GM18909 (cell line): ENCODE data around the gene ATXN10.
"Not testable (repeated sequence)": the region's sequence is repeated elsewhere in the genome, so short reads cannot be mapped to it uniquely, and the experiment has no call there.

Source experiments
- ATAC-seq: cut with Tn5 transposase; IDR thresholded peaks from one replicate; pipeline ENCODE4 v1.9.1; 2021; ENCODE audit warnings: mild to moderate bottlenecking; ENCODE audit not compliant: unreplicated experiment, poor library complexity

ATXN10 gene

GRCh38 chr22:45777046-45777851, 105.6 kb downstream of the ATXN10 start:
- no peak for ATAC-seq

GRCh38 chr22:45777852-45778375, 106.3 kb downstream of the ATXN10 start:
- no peak for ATAC-seq

GRCh38 chr22:45781459-45781858, 109.8 kb downstream of the ATXN10 start:
- no peak for ATAC-seq

- ATAC-seq = no peak
Measured at GRCh38 chr22:45781966-45782365, 110.3 kb downstream of the ATXN10 start.

GRCh38 chr22:45783021-45783420, 111.4 kb downstream of the ATXN10 start:
- ATAC-seq = no peak

- no peak for ATAC-seq
Measured at GRCh38 chr22:45783690-45784089, 112.1 kb downstream of the ATXN10 start.

- ATAC-seq = no peak
Measured at GRCh38 chr22:45784357-45785277, 113.0 kb downstream of the ATXN10 start.

GRCh38 chr22:45785458-45785857, 113.8 kb downstream of the ATXN10 start:
- no peak for ATAC-seq

GRCh38 chr22:45786726-45787125, 115.1 kb downstream of the ATXN10 start:
- no peak for ATAC-seq

- no peak for ATAC-seq
Measured at GRCh38 chr22:45787759-45788158, 116.1 kb downstream of the ATXN10 start.

GRCh38 chr22:45788522-45788921, 116.9 kb downstream of the ATXN10 start:
- no peak for ATAC-seq

GRCh38 chr22:45790401-45790800, 118.8 kb downstream of the ATXN10 start:
- ATAC-seq = no peak

GRCh38 chr22:45793161-45793560, 121.5 kb downstream of the ATXN10 start:
- no peak for ATAC-seq

GRCh38 chr22:45793892-45794291, 122.3 kb downstream of the ATXN10 start:
- no peak for ATAC-seq

GRCh38 chr22:45796009-45796408, 124.4 kb downstream of the ATXN10 start:
- not testable (repeated sequence) for ATAC-seq

- no peak for ATAC-seq
Measured at GRCh38 chr22:45799291-45799690, 127.7 kb downstream of the ATXN10 start.

- no peak for ATAC-seq
Measured at GRCh38 chr22:45802054-45802453, 130.4 kb downstream of the ATXN10 start.

- ATAC-seq = no peak
Measured at GRCh38 chr22:45804319-45804985, 132.8 kb downstream of the ATXN10 start.

GRCh38 chr22:45804986-45805325, 133.3 kb downstream of the ATXN10 start:
- no peak for ATAC-seq

GRCh38 chr22:45805413-45805812, 133.8 kb downstream of the ATXN10 start:
- no peak for ATAC-seq
